ENCODE measurements around the gene BBX. TPM values are rescaled to one million over a fixed set of nuclear protein-coding genes. Genes with fewer than 3 reads are reported as not detected.
A peak's percentile ranks its signal among the peaks of the same experiment; 100 is the strongest.

The BBX gene
- total and polyA plus RNA-seq, 2 of the 4 experiments (the other 2 are of a cell fraction), result 13.6 to 107 TPM

- no peak overlapping the region for H3K56ac ChIP-seq (ENCODE audit: extremely low read depth, insufficient read depth, low read length)
- no peak overlapping the region for H2AK5ac ChIP-seq (ENCODE audit: low read depth, low read length)
- no peaks in the 10 kb centered on the region for H3K27me3 ChIP-seq (ENCODE audit: control insufficient read depth, insufficient read depth, low read length)
- no peak overlapping the region for H4K8ac ChIP-seq (ENCODE audit: low read depth in 2 of 2, low read length in 2 of 2)
- in situ Hi-C loops (cut with MboI; ENCODE audit: low sequenced_read_pairs), result no loop called here
- H3K18ac ChIP-seq (ENCODE audit: low read depth, low read length), result no peak overlapping the region
- POLR2A ChIA-PET (ENCODE audit: unreplicated experiment), result interaction anchor here (0.7 kb wide), 1 partner anchor 47 kb away, joined by 10 read pairs; no protein-coding TSS in a partner anchor
- no peak overlapping the region for H2BK120ac ChIP-seq (ENCODE audit: low read depth, low read length)
- H3K4me3 ChIP-seq (ENCODE audit: insufficient read depth, low read depth, low read length), result no peak overlapping the region
- no peak overlapping the region for H3K4ac ChIP-seq (ENCODE audit: low read depth, low read length)
- intact Hi-C loops (cut with micrococcal nuclease), result loop anchor here (1.0 to 2.0 kb wide), 2 partner anchors 51 to 156 kb away; no protein-coding TSS in a partner anchor
- no TSS peak for BruUV-seq (replicated peaks)
- no CpG with 5 or more reads among the region's 2 CpGs for WGBS, 2 experiments (ENCODE audit: extremely low coverage in 2 of 2, insufficient read length in 1 of 2)
- dilution Hi-C loops (cut with HindIII; ENCODE audit: low sequenced_read_pairs, unreplicated experiment), result no loop called here
- H4K91ac ChIP-seq (ENCODE audit: insufficient read depth, low read depth, low read length), result no peak overlapping the region
- H2AFZ ChIP-seq (replicated peaks; ENCODE audit: low read length, poor library complexity), result no peak overlapping the region
- no peaks in the 10 kb centered on the region for H3K9me3 ChIP-seq (ENCODE audit: control insufficient read depth, insufficient read depth, low read length)
- no peak overlapping the region for H3K9ac ChIP-seq (ENCODE audit: low read depth, low read length)
- CTCF ChIA-PET, result interaction anchor here (0.6 to 1.2 kb wide), 11 partner anchors 9 to 480 kb away, joined by 3 to 6 read pairs (median 3); no protein-coding TSS in a partner anchor
- H3K4me1 ChIP-seq (ENCODE audit: control insufficient read depth, insufficient read depth, low read length), result no peaks in the 10 kb centered on the region
- H3K79me1 ChIP-seq (ENCODE audit: low read depth in 1 of 2, low read length in 2 of 2), result peaks cover 0 to 4% of the 10 kb centered on the region in 2 experiments; a peak in 1 of 4 replicates
- H3K23ac ChIP-seq (ENCODE audit: low read depth, low read length), result no peak overlapping the region
- H3K14ac ChIP-seq (replicated peaks; ENCODE audit: low read depth, low read length), result no peak overlapping the region
- H3K4me2 ChIP-seq (ENCODE audit: low read depth, low read length), result no peak overlapping the region
- H2AK9ac ChIP-seq (replicated peaks; ENCODE audit: low read depth, low read length, poor library complexity), result no peak overlapping the region
- H3K36me3 ChIP-seq (ENCODE audit: control insufficient read depth, insufficient read depth, low read length), result no peaks in the 10 kb centered on the region
- no peak overlapping the region for H2BK5ac ChIP-seq (ENCODE audit: low read depth, low read length, poor library complexity, severe bottlenecking)
- peak; percentile 57 for TF ChIP-seq CTCF (conservative IDR thresholded peaks at IDR 0.05; ENCODE audit: low read depth, low read length)
- TF ChIP-seq RAD21 (IDR thresholded peaks at IDR 0.05; ENCODE audit: low read length), result peak; percentile 47
- peak; percentile 59 for TF ChIP-seq SMC3 (IDR thresholded peaks at IDR 0.05; ENCODE audit: low read depth, low read length)
- TF ChIP-seq ELK1 (IDR thresholded peaks at IDR 0.05; ENCODE audit: borderline replicate concordance, low read depth, low read length), result no peak
- no peak for TF ChIP-seq POLR2A (IDR thresholded peaks at IDR 0.05; ENCODE audit: low read depth, low read length)
- H3K27ac ChIP-seq (ENCODE audit: insufficient read depth, low read length), result no peak overlapping the region
- DNase-seq (peak; percentile 73), ATAC-seq (ENCODE audit: low read depth) (peak; percentile 72)
- no peaks in the 10 kb centered on the region for H4K20me1 ChIP-seq (ENCODE audit: insufficient read depth, low read length)
- no peaks in the 10 kb centered on the region for H3K9me1 ChIP-seq (ENCODE audit: insufficient read depth, low read length)
- H2BK15ac ChIP-seq (ENCODE audit: low read depth, low read length), result no peak overlapping the region
- no peak overlapping the region for H2BK20ac ChIP-seq (ENCODE audit: low read depth, low read length)
- no peak overlapping the region for H4K5ac ChIP-seq (ENCODE audit: low read depth, low read length)
Measured at GRCh38 chr3:107690522-107691138, 167.9 kb downstream of the BBX start.

All from IMR-90 (cell line).